GM18907 (cell line): ENCODE measurements around the gene DTNB.
A peak's percentile ranks its signal among the peaks of the same experiment; 100 is the strongest.

Source experiments
- ATAC-seq: cut with Tn5 transposase; IDR thresholded peaks from one replicate; pipeline ENCODE4 v1.9.1; 2021; ENCODE audit warnings: mild to moderate bottlenecking, moderate library complexity; ENCODE audit not compliant: unreplicated experiment

DTNB gene

DNA sequence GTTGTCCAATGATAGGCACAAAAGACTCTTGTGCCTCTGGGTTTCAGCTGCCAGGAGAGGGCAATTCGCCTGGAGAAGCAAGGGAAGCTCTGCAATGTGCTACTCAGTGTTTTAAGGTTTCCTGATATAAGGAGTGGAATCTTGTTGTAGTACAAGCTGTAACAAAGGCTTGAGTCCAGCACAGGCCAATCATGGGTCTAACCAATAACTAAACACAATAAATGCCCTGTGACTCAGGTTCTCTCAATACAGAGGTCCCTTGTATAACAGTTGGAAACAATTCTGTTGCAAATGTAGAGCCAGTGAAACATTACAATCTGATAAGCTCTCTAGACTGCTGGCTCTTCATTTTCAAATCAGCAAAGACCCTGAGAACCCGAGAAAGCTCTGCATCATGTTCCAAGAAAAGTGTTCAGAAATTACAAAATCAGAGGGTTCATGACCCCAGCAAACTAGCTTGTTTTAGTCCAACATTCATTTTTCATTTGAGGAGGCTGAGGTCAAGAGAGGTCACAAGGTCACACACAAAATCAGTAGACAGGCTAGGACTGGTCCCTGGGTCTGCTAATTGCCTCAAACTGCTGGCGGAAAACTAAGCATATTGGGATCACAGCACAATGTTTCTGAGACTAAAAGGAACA lies 272.7 kb downstream of the DTNB start:
- no peak for ATAC-seq

DNA sequence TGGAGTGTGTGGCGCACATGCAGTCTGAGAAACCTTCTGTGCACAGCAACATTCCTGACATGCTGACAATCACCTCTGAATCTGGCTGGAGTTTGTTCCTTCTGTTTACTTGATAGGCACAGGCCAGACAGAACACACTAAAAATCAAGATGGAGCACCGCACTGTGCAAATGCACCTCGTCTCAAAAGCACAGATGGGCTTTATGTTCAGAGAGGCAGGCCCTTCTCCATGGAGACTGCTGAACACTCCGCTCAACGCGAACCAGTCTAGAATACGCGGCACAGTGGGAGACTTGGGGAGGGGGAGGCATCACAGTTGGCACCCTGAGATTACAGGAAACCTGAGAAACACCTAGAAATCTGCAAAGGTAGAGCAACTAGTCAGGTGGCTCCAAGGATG lies 273.2 kb downstream of the DTNB start:
- no peak for ATAC-seq

DNA sequence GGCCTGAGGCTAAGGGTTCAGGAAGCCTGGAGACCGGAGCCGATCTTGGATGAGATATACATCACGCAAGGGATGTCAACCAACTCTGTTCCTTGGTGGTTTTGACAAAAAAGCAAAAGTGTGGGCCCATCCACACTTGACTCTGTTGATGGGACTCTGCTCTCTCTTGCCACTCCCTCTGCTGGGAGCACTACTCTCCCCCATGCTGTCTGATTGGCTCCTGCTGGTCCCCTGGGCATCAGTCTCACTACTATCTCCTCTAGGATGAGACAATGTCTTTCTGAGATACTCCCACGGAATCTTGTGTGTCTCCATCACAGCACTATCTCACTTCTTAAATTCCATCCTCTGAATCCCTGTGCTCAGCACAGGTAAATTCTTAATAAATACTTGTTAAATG lies 274.8 kb downstream of the DTNB start:
- ATAC-seq: no peak

GRCh38 chr2:25397777-25398176 lies 275.6 kb downstream of the DTNB start:
- no peak for ATAC-seq

DNA sequence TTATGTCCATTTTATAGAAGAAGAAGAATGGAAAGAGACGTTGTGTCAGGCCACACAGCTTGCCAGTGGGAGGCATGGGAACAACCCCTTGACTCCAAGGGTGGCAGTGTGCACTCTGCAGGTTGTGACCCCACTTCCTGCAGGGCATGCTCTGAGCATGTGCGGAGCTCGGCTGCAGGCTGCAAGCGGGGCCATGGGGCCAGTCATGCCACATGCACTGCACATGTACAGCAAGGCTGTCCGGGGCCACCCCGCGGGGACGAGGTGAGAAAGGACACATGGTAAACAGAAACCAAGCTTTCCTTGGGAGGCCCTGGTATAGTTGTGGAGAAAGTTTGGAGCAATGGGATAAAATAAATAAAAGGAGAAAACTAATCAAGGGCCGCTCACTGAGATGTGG lies 284.2 kb downstream of the DTNB start:
- no peak for ATAC-seq

- ATAC-seq: peak; percentile 58
Measured at GRCh38 chr2:25388491-25388890, 284.9 kb downstream of the DTNB start.

DNA sequence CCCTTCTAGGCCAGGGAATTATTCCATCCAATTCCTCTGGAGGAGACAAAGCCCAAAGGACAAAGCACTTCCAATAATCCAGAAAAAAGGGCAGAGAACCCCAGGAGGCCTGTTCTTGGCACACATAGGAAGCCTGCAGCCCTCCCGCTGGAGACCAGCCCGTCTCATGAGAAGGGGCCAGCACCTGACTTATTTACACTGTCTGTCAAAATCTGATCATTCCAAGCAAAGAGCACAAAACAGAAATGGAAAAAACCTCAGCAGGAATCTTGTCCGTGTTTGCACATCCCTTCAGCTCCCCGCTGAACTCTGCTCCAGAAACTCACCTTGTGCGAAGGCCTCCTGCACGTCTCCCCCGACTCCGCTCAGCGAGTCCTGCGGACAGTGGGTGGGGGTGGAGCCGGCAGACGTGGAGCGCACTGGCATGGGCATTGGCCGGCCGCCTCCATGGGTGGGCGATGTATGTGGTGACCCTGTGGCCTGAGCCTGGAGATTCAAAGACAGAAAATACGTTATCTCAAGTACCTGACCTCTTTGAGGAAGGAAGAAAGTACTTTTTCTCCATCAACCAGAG lies 285.4 kb downstream of the DTNB start:
- peak; percentile 15 for ATAC-seq

DNA sequence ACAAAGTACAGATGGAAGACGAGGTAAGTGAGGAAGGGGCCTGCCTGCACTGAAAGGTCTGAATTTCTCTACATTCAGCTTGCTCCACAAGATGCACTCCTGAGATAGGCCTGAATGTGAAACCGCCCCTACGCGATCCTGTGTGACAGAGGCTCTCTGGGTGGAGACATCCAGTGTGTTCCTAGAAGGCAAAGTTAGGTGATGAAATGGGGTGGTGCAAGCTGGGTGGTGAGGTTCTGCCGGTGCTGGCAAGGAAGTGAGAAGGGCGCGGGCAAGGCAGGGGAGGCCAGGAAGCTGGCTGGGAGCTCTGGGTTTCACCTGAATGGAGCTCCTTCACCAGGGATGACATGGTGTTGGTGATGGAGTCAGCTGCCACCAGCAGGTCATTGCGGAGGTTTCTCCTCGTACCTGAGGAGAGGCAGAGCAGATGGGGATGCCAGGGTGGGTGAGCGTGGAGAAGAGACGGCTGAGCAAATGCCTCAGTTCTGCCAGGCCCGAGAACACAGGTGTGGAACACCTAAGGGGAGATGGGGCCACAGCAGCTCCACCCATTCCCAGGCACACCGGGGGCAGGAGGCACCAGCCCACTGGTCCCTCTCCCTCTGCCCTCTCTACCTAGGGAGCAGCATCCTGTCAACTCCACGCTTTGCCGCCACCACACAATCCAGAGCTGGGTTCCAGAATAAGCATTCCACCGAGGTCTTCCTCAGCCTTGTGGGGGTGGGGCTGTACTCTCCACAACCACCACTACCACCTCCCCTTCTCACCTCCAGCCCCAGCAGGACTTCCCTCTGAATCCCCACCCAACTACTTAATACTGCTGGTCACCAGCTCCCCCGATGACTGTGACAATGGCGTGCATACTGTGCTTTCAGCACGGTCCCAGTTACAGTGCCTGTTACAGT lies 286.2 kb downstream of the DTNB start:
- no peak for ATAC-seq

GRCh38 chr2:25385910-25386309 lies 287.5 kb downstream of the DTNB start:
- ATAC-seq: no peak

DNA sequence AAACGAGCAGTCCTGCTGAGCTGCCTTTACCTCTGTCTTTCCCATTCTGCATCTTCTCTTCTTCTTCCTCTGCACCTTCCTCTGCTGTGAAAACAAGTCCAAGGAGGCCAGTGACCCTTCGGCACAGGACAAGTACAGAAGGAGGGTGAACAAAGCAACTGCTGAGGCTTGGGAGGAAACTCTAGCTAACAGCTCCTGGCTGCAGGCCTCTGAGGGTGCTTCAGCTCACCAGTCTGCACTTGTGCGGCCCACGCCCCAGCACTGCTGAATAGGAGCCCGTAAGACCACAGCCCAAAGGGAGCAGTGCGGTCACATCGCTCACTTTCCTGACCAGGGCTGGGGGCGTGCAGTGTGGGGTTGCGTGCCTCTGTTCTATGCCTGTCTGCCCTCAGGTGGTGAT lies 289.6 kb downstream of the DTNB start:
- ATAC-seq: no peak

DNA sequence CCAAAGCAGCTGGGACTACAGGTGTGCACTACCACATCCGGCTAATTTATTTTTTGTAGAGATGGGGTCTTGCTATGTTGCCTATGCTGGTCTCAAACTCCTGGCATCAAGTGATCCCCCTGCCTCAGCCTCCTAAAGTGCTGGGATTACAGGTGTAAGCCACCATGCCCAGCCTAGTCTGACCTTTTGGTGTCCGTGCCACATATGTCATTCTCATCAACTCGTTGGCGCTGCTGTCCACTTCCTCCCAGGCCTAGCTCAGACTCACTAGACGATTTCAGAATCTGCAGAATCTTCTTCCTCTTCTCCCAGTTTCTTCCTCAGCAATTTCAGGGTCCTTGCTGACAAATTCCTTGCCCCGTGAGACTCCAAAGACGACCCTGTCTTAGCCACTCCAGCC lies 291.9 kb downstream of the DTNB start:
- ATAC-seq: no peak

DNA sequence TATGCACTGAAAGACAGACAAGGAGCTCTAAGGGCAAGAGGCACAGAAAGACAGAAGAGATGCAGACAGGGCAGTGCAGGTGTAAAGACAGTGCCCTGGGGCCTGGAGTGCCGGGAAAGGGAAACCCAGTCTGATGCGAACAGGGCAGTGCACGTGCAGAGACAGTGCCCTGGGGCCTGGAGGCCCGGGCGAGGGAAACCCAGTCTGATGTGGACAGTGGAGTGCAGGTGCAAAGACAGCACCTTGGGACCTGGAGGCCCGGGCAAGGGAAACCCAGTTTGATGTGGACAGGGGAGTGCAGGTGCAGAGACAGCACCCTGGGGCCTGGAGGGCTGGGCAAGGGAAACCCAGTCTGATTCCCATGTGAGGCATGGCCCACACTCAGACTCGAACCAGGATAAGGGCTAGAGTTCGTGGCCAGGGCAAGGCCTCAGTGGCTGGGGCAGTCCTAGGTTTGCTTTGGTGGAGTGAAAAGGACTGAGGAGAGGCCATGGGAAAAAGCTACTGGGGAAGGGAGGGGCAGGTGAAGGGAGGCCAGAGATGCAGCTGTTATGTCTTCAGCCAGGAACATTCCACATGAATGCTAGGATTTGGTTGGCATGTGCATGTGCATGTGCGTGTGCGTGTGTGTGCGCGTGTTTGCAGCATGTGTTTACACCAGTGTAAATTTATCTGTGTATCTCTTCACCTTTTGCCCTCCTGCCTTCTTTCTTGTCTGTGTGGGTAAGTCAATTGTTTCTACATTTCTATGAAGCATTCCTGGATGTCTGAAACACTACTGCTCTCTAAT lies 292.6 kb downstream of the DTNB start:
- ATAC-seq: no peak

DNA sequence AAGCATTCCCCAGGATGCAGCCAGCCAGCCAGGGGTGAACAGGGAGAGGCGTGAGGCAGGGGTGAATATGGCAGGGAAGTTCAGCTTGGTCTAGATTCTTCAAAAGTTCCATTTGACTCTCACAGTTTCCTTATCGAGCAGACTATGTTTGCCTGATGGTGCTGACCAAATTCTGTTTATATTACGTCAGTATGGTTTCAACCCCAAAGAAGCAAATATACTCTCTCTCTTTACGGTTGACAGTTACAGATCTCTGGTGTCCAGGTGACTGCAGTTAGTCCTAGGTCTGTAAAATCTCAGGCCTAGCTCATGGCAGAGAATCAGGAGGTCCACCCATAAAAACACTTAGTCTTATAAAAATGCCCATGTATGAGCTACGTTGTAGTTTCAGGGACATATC lies 293.4 kb downstream of the DTNB start:
- no peak for ATAC-seq

- no peak for ATAC-seq
Measured at GRCh38 chr2:25379535-25379934, 293.8 kb downstream of the DTNB start.

DNA sequence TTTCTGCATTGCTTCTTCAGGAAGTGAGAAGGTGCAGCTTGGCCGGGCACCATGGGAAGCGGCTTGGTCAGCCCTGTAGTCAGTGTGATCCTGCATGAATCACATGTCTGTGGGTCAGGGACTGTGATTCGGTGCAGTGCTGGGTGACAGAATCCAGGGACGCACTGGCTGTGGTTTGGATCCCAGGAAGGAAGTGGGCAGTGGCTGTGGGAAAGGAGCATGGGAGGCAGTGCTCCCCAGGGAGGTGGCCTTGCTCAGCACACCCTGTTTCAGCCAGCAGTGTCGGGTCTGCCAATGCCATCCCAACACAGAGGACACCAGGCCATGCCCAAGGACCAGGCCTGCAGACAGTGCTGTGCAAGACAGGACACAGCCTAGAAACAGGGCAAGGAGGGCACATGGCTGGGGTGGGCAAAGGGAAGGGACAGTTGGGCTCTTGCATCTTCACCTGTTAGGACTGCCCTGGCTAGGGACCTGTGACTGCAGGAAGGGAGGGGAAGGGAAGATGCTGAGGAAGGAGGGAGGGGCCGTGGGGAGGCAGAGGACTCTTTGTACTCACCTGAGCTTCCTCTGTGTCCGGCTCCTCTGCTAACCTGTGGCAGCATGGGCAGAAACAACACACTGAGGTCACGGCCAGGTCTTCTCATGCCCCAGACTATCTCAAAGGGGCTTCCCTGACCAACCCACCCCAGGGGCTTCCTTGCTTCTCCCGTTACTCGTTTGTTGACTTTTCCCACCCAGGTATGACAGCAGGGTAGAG lies 294.5 kb downstream of the DTNB start:
- no peak for ATAC-seq

GRCh38 chr2:25377822-25378421 lies 295.5 kb downstream of the DTNB start:
- ATAC-seq: no peak

DNA sequence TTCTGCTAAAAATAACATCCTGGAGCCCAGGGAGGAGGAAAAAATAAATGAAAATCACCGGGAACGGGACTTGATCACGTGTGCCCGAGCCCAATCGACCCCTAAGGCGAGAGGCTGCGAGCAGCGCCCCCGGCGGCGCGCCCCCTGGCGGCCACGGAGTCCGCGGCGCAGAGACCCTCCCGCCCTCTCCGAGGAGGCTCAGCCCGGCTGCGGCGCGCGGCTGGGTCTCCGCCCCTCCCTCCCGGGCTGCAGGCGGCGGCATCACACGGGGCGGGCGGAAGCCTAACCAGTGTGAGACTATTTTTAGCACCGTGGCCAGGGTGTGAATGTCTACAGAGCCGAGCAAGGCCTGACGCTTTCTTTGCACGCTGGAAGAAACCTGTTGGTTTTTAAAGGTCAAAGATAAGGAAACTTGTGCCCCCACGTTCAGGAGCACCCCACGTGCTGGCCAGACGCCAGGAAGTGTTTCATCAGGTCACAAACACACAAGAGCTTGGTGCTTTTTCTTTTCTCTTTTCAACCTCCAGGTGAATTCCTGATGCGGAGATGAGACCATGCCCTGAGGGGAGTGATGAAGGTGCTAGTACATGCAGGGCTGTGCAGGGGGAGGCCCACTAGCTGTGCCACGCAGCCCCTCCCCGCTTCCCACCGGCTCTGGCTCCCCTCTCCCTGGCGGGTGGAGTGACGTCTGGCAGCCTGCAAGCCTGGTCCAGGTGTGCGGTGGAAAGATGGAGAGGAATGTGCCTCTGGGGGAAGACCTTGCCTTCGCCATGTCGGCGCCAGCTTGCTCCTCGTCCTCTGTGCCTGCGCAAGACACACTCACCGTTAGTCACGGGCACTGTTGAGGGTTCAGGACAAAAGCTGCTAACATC lies 296.4 kb downstream of the DTNB start:
- peak; percentile 89 for ATAC-seq

GRCh38 chr2:25375989-25376545 lies 297.3 kb downstream of the DTNB start:
- ATAC-seq: no peak
